HepG2 (cell line): Measurements from ENCODE around the gene AGT. TPM values are rescaled to one million over a fixed set of nuclear protein-coding genes. Genes with fewer than 3 reads are reported as not detected.

Source experiments
- BRCA1 ChIP-seq: sonication (generic); formaldehyde crosslinking; IDR thresholded peaks from 2 replicates; pipeline ENCODE4 v1.4.0; 2020; ENCODE audit warnings: missing genetic modification reagents
- GLI4 ChIP-seq: sonication (generic); formaldehyde crosslinking; IDR thresholded peaks from 2 replicates; pipeline ENCODE4 v1.5.1; 2020; ENCODE audit warnings: missing genetic modification reagents, mild to moderate bottlenecking, moderate library complexity, borderline replicate concordance
- JUND ChIP-seq: sonication (generic); formaldehyde crosslinking; IDR thresholded peaks from 2 replicates; pipeline ENCODE4 v1.8.0; 2022; ENCODE audit warnings: mild to moderate bottlenecking, missing genetic modification reagents
- KDM1A ChIP-seq: IDR thresholded peaks from 2 replicates; pipeline ENCODE4 v1.6.1; 2016; ENCODE audit warnings: missing compliant biosample characterization
- MBNL3 ChIP-seq: fragments of 250-450 bp; sonication (Bioruptor Pico); conservative IDR thresholded peaks from 2 replicates; pipeline ENCODE4 v1.8.0; 2022; ENCODE audit warnings: mild to moderate bottlenecking, inconsistent platforms
- MIER3 ChIP-seq: IDR thresholded peaks from 2 replicates; pipeline ENCODE4 v1.6.1; 2016; ENCODE audit warnings: missing compliant biosample characterization, borderline replicate concordance
- NCOA1 ChIP-seq: sonication (generic); formaldehyde crosslinking; IDR thresholded peaks from 2 replicates; pipeline ENCODE4 v1.9.0; 2021; ENCODE audit warnings: missing genetic modification reagents
- RBAK ChIP-seq: sonication (generic); formaldehyde crosslinking; IDR thresholded peaks from 2 replicates; pipeline ENCODE4 v1.5.1; 2020; ENCODE audit warnings: mild to moderate bottlenecking, missing genetic modification reagents
- RFX1 ChIP-seq: fragments of 450-650 bp; IDR thresholded peaks from 2 replicates; pipeline ENCODE4 v1.6.1; 2017
- TEAD3 ChIP-seq: optimal IDR thresholded peaks from 2 replicates; pipeline ENCODE3; 2016; ENCODE audit warnings: borderline replicate concordance
- TOE1 ChIP-seq: sonication (generic); formaldehyde crosslinking; IDR thresholded peaks from 2 replicates; pipeline ENCODE4 v1.4.0; 2020; ENCODE audit warnings: mild to moderate bottlenecking, missing genetic modification reagents
- ZBTB21 ChIP-seq: sonication (generic); formaldehyde crosslinking; IDR thresholded peaks from 2 replicates; pipeline ENCODE4 v1.4.0; 2020; ENCODE audit warnings: missing genetic modification reagents
- ZNF296 ChIP-seq: sonication (generic); formaldehyde crosslinking; conservative IDR thresholded peaks from 2 replicates; pipeline ENCODE4 v1.5.0; 2020; ENCODE audit warnings: mild to moderate bottlenecking, missing genetic modification reagents
- polyA plus RNA-seq, 8 experiments: library from polyadenylated mRNA; depleted of rRNA in 3 of 8; stranded (reverse) in 7 of 8; unstranded in 1 of 8; fragments of >200 nt; fragmentation: Illumina TruSeq in 4 of 8; extraction: Trizol in 4 of 8; gene quantifications; 2 replicates each; pipeline versions ENCODE4 v1.2.1 to v1.2.3, GENCODE V29; 2011 to 2016; ENCODE audit warnings: low read depth in 4 of 8, missing spikeins in 1 of 8, mixed read lengths in 1 of 8; ENCODE audit not compliant: insufficient read depth in 1 of 8
- total RNA-seq, 5 experiments: library from RNA; depleted of rRNA; stranded (reverse); fragments of >200 nt; fragmentation: Illumina TruSeq; extraction: Trizol; gene quantifications; 2 replicates each; pipeline ENCODE4 v1.2.3, GENCODE V29; 2016; ENCODE audit warnings: low read depth in 1 of 5
- TF ChIP-seq, protein P1 (sequence below): sonication (generic); formaldehyde crosslinking; IDR thresholded peaks from 2 replicates; pipeline ENCODE4 v1.5.0; 2020; ENCODE audit warnings: mild to moderate bottlenecking, missing genetic modification reagents
- TF ChIP-seq, protein P2 (sequence below): sonication (generic); formaldehyde crosslinking; IDR thresholded peaks from 2 replicates; pipeline ENCODE4 v1.4.0; 2020; ENCODE audit warnings: mild to moderate bottlenecking, missing genetic modification reagents
- TF ChIP-seq, protein P3 (sequence below): sonication (generic); formaldehyde crosslinking; IDR thresholded peaks from 2 replicates; pipeline ENCODE4 v1.4.0; 2020; ENCODE audit warnings: mild to moderate bottlenecking, missing genetic modification reagents
- TF ChIP-seq, protein P4 (sequence below): sonication (generic); formaldehyde crosslinking; IDR thresholded peaks from 2 replicates; pipeline ENCODE4 v1.4.0; 2020; ENCODE audit warnings: mild to moderate bottlenecking, missing genetic modification reagents
- TF ChIP-seq, protein P5 (sequence below): sonication (generic); formaldehyde crosslinking; IDR thresholded peaks from 2 replicates; pipeline ENCODE4 v1.5.0; 2020; ENCODE audit warnings: mild to moderate bottlenecking, low read depth, missing genetic modification reagents, borderline replicate concordance

AGT gene
- total and polyA plus RNA-seq, 2 of the 13 experiments (the other 11 are each of a cell fraction or from before 2014, with no cell fraction given) = 892 to 2,071 TPM

DNA sequence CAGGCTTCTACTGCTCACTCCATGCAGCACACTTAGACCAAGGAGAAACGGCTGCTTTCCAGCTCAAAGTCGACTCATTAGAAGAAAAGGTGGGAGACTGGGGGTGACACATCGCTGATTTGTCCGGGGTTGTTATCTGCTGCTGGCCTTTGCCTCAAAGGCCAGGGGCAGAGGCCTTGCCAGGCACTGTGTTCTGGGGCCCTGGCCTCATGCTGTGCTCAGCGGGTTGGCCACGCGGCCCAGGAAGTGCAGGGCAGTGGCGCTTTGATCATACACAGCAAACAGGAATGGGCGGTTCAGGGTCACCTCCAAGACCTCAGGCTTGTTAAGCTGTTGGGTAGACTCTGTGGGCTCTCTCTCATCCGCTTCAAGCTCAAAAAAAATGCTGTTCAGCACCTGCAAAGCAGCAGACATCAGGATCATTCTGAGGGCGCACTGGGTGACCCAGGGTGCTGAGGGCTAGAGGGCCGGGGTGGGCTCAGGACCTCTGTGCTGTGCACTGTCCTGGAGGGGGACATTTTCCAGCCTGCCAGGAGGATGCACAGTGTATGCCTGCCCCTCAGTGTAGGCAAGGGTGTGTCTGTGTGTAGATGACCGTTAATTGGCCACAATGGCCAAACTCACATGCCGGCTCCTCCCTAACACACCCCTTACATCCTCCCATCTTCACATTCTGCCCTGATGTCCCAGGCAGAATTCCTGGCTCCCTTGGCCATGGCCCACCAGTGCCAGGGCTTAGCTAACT is 10.8 kb downstream of the AGT start (continued):
- no peak; the same call in 1 of the 2 replicates for TF ChIP-seq NCOA1 (CRISPR knock-in tag)
- TF ChIP-seq, protein P1, sequence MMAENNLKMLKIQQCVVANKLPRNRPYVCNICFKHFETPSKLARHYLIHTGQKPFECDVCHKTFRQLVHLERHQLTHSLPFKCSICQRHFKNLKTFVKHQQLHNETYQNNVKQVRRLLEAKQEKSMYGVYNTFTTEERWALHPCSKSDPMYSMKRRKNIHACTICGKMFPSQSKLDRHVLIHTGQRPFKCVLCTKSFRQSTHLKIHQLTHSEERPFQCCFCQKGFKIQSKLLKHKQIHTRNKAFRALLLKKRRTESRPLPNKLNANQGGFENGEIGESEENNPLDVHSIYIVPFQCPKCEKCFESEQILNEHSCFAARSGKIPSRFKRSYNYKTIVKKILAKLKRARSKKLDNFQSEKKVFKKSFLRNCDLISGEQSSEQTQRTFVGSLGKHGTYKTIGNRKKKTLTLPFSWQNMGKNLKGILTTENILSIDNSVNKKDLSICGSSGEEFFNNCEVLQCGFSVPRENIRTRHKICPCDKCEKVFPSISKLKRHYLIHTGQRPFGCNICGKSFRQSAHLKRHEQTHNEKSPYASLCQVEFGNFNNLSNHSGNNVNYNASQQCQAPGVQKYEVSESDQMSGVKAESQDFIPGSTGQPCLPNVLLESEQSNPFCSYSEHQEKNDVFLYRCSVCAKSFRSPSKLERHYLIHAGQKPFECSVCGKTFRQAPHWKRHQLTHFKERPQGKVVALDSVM (CRISPR knock-in tag) = peak; percentile 44; the same call in 1 of the 2 replicates
- peak; percentile 37; the same call in 1 of the 2 replicates for TF ChIP-seq BRCA1 (CRISPR knock-in tag)
- TF ChIP-seq RFX1 = no peak
- TF ChIP-seq GLI4 (CRISPR knock-in tag) = no peak
- TF ChIP-seq, protein P2, sequence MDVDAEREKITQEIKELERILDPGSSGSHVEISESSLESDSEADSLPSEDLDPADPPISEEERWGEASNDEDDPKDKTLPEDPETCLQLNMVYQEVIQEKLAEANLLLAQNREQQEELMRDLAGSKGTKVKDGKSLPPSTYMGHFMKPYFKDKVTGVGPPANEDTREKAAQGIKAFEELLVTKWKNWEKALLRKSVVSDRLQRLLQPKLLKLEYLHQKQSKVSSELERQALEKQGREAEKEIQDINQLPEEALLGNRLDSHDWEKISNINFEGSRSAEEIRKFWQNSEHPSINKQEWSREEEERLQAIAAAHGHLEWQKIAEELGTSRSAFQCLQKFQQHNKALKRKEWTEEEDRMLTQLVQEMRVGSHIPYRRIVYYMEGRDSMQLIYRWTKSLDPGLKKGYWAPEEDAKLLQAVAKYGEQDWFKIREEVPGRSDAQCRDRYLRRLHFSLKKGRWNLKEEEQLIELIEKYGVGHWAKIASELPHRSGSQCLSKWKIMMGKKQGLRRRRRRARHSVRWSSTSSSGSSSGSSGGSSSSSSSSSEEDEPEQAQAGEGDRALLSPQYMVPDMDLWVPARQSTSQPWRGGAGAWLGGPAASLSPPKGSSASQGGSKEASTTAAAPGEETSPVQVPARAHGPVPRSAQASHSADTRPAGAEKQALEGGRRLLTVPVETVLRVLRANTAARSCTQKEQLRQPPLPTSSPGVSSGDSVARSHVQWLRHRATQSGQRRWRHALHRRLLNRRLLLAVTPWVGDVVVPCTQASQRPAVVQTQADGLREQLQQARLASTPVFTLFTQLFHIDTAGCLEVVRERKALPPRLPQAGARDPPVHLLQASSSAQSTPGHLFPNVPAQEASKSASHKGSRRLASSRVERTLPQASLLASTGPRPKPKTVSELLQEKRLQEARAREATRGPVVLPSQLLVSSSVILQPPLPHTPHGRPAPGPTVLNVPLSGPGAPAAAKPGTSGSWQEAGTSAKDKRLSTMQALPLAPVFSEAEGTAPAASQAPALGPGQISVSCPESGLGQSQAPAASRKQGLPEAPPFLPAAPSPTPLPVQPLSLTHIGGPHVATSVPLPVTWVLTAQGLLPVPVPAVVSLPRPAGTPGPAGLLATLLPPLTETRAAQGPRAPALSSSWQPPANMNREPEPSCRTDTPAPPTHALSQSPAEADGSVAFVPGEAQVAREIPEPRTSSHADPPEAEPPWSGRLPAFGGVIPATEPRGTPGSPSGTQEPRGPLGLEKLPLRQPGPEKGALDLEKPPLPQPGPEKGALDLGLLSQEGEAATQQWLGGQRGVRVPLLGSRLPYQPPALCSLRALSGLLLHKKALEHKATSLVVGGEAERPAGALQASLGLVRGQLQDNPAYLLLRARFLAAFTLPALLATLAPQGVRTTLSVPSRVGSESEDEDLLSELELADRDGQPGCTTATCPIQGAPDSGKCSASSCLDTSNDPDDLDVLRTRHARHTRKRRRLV = 0 out of 2 replicates have a peak, but pooled peaks have one; percentile 79
- TF ChIP-seq, protein P3, sequence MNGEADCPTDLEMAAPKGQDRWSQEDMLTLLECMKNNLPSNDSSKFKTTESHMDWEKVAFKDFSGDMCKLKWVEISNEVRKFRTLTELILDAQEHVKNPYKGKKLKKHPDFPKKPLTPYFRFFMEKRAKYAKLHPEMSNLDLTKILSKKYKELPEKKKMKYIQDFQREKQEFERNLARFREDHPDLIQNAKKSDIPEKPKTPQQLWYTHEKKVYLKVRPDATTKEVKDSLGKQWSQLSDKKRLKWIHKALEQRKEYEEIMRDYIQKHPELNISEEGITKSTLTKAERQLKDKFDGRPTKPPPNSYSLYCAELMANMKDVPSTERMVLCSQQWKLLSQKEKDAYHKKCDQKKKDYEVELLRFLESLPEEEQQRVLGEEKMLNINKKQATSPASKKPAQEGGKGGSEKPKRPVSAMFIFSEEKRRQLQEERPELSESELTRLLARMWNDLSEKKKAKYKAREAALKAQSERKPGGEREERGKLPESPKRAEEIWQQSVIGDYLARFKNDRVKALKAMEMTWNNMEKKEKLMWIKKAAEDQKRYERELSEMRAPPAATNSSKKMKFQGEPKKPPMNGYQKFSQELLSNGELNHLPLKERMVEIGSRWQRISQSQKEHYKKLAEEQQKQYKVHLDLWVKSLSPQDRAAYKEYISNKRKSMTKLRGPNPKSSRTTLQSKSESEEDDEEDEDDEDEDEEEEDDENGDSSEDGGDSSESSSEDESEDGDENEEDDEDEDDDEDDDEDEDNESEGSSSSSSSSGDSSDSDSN (CRISPR knock-in tag) = peak; percentile 85
- TF ChIP-seq, protein P4, sequence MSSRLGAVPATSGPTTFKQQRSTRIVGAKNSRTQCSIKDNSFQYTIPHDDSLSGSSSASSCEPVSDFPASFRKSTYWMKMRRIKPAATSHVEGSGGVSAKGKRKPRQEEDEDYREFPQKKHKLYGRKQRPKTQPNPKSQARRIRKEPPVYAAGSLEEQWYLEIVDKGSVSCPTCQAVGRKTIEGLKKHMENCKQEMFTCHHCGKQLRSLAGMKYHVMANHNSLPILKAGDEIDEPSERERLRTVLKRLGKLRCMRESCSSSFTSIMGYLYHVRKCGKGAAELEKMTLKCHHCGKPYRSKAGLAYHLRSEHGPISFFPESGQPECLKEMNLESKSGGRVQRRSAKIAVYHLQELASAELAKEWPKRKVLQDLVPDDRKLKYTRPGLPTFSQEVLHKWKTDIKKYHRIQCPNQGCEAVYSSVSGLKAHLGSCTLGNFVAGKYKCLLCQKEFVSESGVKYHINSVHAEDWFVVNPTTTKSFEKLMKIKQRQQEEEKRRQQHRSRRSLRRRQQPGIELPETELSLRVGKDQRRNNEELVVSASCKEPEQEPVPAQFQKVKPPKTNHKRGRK (CRISPR knock-in tag) = 0 out of 2 replicates have a peak, but pooled peaks have one; percentile 8
- TF ChIP-seq KDM1A (CRISPR knock-in tag) = peak; percentile 66; the same call in 1 of the 2 replicates
- no peak for TF ChIP-seq MBNL3 (CRISPR knock-in tag)
- no peak for TF ChIP-seq TOE1 (CRISPR knock-in tag)
- peak; percentile 81 for TF ChIP-seq TEAD3 (CRISPR knock-in tag)
- 0 out of 2 replicates have a peak, but pooled peaks have one; percentile 39 for TF ChIP-seq ZBTB21 (CRISPR knock-in tag)
- peak; percentile 76 for TF ChIP-seq JUND (CRISPR knock-in tag)
- TF ChIP-seq RBAK (CRISPR knock-in tag) = 0 out of 2 replicates have a peak, but pooled peaks have one; percentile 30
- TF ChIP-seq ZNF296 = peak; percentile 89
- TF ChIP-seq, protein P5, sequence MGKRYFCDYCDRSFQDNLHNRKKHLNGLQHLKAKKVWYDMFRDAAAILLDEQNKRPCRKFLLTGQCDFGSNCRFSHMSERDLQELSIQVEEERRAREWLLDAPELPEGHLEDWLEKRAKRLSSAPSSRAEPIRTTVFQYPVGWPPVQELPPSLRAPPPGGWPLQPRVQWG = no peak
- peak; percentile 93; the same call in 1 of the 2 replicates for TF ChIP-seq MIER3 (CRISPR knock-in tag)
